Natural killer cell (primary cell): Measurements from ENCODE around the gene MMP20. TPM values are rescaled to one million over a fixed set of nuclear protein-coding genes. Genes with fewer than 3 reads are reported as not detected.

Experiments
- ATAC-seq, 3 donors: fragments of 150-1000 bp in 2 of 3; fragments of 200-7000 bp in 1 of 3; cut with Tn5 transposase; 1 replicate in 1 of 3; 2 replicates in 2 of 3; pipeline ENCODE4 v1.10.0; 2021; ENCODE audit warnings: mild to moderate bottlenecking in 2 of 3, moderate library complexity in 2 of 3
- DNase-seq, 2 donors: peaks; one replicate each; pipeline versions ENCODE4 v3.0.0 to v3.0.0-alpha.2; 2013 to 2021; ENCODE audit warnings: mixed read lengths in 1 of 2
- H3K27ac ChIP-seq: one replicate; pipeline ENCODE4 v1.5.1; 2013; ENCODE audit warnings: mild to moderate bottlenecking, low read length
- H3K27me3 ChIP-seq: one replicate; pipeline ENCODE4 v1.6.1; 2013; ENCODE audit warnings: low read length; ENCODE audit not compliant: control insufficient read depth, insufficient read depth
- H3K36me3 ChIP-seq: one replicate; pipeline ENCODE4 v1.6.1; 2013; ENCODE audit warnings: low read length; ENCODE audit not compliant: control insufficient read depth, insufficient read depth
- H3K4me1 ChIP-seq: one replicate; pipeline ENCODE4 v1.6.1; 2013; ENCODE audit warnings: low read length; ENCODE audit not compliant: control insufficient read depth, insufficient read depth
- H3K4me3 ChIP-seq: one replicate; pipeline ENCODE4 v1.5.1; 2013; ENCODE audit warnings: low read length
- H3K9me3 ChIP-seq: one replicate; pipeline ENCODE4 v1.6.1; 2013; ENCODE audit warnings: low read length; ENCODE audit not compliant: control insufficient read depth, insufficient read depth
- H3K27ac Mint-ChIP-seq, 2 donors: one replicate each; pipeline ENCODE4 v1.8.0; 2022; ENCODE audit warnings: mild to moderate bottlenecking in 2 of 2, mixed read lengths in 2 of 2, moderate library complexity in 1 of 2
- H3K27me3 Mint-ChIP-seq, 2 donors: one replicate each; pipeline ENCODE4 v1.8.0; 2022; ENCODE audit warnings: low read depth in 2 of 2, mixed read lengths in 2 of 2
- H3K36me3 Mint-ChIP-seq: one replicate; pipeline ENCODE4 v1.8.0; 2022; ENCODE audit warnings: mixed read lengths
- H3K4me1 Mint-ChIP-seq, 2 donors: one replicate each; pipeline ENCODE4 v1.8.0; 2022; ENCODE audit warnings: mixed read lengths in 2 of 2
- H3K4me3 Mint-ChIP-seq: one replicate; pipeline ENCODE4 v1.8.0; 2022; ENCODE audit warnings: mild to moderate bottlenecking, moderate library complexity, mixed read lengths
- H3K9me3 Mint-ChIP-seq, 2 donors: one replicate each; pipeline ENCODE4 v1.8.0; 2022; ENCODE audit warnings: mixed read lengths in 2 of 2
- CTCF ChIP-seq: fragments of 200-600 bp; IDR thresholded peaks from one replicate; pipeline ENCODE4 v1.8.0; 2022; ENCODE audit warnings: antibody characterized with exemption
- WGBS: methylation state at CpG from one replicate; pipeline ENCODE4 v1.1.7; 2013; ENCODE audit warnings: missing lambda C conversion rate; ENCODE audit not compliant: insufficient coverage; 5-methylcytosine and 5-hydroxymethylcytosine counted together
- intact Hi-C: fragments of 100-400 bp; cut with micrococcal nuclease; formaldehyde crosslinking; loops from one replicate; pipeline ENCODE4 v1.14.2; 2022
- total RNA-seq, 4 donors: library from RNA; stranded (reverse); fragments of 120-200 nt in 1 of 4; gene quantifications; one replicate each; pipeline versions ENCODE4 v1.2.3 to v1.2.4, GENCODE V29; 2013 to 2022

The MMP20 gene
- total RNA-seq, 3 donors from 2014 or later (not counting 1 experiment from before 2014, with no cell fraction given), result not detected

GRCh38 chr11:102580185-102580951 lies 44.8 kb downstream of the MMP20 start:
- Histone ChIP-seq H3K4me3 (no peak overlapping the region), H3K4me1 (peaks cover 5% of the 10 kb centered on the region), H3K27ac (no peak overlapping the region), H3K27me3 (no peaks in the 10 kb centered on the region), H3K9me3 (no peaks in the 10 kb centered on the region), H3K36me3 (no peaks in the 10 kb centered on the region)
- ATAC-seq (no peak), DNase-seq (no peak)
- Mint-ChIP-seq H3K9me3 (no peaks in the 10 kb centered on the region), H3K27me3 (no peaks in the 10 kb centered on the region), H3K4me1 (peaks cover 19% of the 10 kb centered on the region in 2 donors), H3K36me3 (no peaks in the 10 kb centered on the region), H3K27ac (no peak overlapping the region), H3K4me3 (no peak overlapping the region)
- 36% methylated on average over 3 of the region's 3 CpGs for WGBS
- TF ChIP-seq CTCF, result no peak
- intact Hi-C loops, result no loop called here

- H3K4me3 Mint-ChIP-seq, result no peak overlapping the region
- H3K9me3 Mint-ChIP-seq, result no peaks in the 10 kb centered on the region
- WGBS, result 76% methylated on average over 2 of the region's 2 CpGs
- H3K36me3 ChIP-seq, result no peaks in the 10 kb centered on the region
- no peak for TF ChIP-seq CTCF
- no peaks in the 10 kb centered on the region for H3K27me3 Mint-ChIP-seq
- H3K9me3 ChIP-seq, result no peaks in the 10 kb centered on the region
- no peak overlapping the region for H3K4me3 ChIP-seq
- H3K36me3 Mint-ChIP-seq, result no peaks in the 10 kb centered on the region
- intact Hi-C loops, result no loop called here
- peaks cover 5% of the 10 kb centered on the region for H3K4me1 ChIP-seq
- no peaks in the 10 kb centered on the region for H3K27me3 ChIP-seq
- DNase-seq, result no peak
- no peak for ATAC-seq
- no peak overlapping the region for H3K27ac Mint-ChIP-seq
- H3K27ac ChIP-seq, result no peak overlapping the region
- peaks cover 19% of the 10 kb centered on the region in 2 donors for H3K4me1 Mint-ChIP-seq
Measured at GRCh38 chr11:102577723-102578122, 47.4 kb downstream of the MMP20 start.

GRCh38 chr11:102577182-102577581 lies 48.0 kb downstream of the MMP20 start:
- Histone ChIP-seq H3K27ac (no peak overlapping the region), H3K9me3 (no peaks in the 10 kb centered on the region)
- intact Hi-C loops, result no loop called here

More at GRCh38 chr11:102577182-102577581, 48.0 kb downstream of the MMP20 start:
- Mint-ChIP-seq H3K27ac (no peak overlapping the region), H3K27me3 (peaks cover under 1 to 5% of the 10 kb centered on the region in 2 donors), H3K36me3 (no peaks in the 10 kb centered on the region), H3K4me1 (peaks cover 19% of the 10 kb centered on the region in 2 donors), H3K9me3 (no peaks in the 10 kb centered on the region), H3K4me3 (peak overlapping the region; percentile 3)
- Histone ChIP-seq H3K4me1 (peaks cover 5% of the 10 kb centered on the region), H3K27me3 (no peaks in the 10 kb centered on the region), H3K4me3 (no peak overlapping the region), H3K36me3 (no peaks in the 10 kb centered on the region)
- DNase-seq, result peak in 1 of 2 donors; percentile 40
- peak in 1 of 3 donors; percentile 52 for ATAC-seq
- TF ChIP-seq CTCF, result no peak
